COLO668 (cell line): ENCODE data around the gene PRSS53.

ENCODE experiments used
- DNase-seq: peaks from one replicate; lab custom pipeline; 2025; ENCODE audit not compliant: unreplicated experiment; lab: John Stamatoyannopoulos, UW

PRSS53 gene

DNA sequence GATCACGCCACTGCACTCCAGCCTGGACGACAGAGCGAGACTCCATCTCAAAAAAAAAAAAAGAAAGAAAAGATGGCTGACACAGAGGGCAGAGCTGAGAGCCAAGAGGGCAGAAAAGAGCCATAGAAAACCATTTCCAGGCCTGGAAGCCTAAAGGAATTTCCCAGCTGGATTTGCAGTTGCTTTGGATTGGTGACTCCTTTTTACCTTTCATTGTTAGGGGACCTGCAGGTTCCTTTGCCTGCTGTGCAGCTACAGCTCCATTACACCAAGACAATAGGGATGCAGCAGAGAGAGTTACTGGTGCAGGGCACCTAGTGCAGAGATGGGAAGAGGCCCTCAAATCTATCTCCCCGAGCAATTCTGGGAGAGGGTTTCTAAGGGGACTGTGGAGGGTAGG, 33.1 kb downstream of the PRSS53 start:
- no peak for DNase-seq

DNA sequence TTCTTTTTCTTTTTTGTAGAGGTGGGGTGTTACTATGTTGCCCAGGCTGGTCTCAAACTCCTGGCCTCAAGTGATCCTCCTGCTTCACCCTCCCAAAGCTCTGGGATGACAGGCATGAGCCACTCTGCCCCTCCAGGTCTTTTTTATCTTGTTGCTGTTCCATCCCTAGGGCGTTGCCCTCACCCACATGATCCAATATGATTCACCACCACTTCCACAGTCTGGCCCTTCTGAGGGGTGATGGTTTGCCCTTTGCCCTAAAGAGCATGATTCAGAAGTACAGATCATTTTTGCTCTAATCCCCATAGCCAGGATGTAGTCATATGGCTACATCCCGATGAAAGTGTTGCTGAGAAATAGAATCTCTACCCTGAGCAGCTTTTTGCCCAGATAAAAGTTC, 36.6 kb downstream of the PRSS53 start:
- DNase-seq: peak; percentile 2

DNA sequence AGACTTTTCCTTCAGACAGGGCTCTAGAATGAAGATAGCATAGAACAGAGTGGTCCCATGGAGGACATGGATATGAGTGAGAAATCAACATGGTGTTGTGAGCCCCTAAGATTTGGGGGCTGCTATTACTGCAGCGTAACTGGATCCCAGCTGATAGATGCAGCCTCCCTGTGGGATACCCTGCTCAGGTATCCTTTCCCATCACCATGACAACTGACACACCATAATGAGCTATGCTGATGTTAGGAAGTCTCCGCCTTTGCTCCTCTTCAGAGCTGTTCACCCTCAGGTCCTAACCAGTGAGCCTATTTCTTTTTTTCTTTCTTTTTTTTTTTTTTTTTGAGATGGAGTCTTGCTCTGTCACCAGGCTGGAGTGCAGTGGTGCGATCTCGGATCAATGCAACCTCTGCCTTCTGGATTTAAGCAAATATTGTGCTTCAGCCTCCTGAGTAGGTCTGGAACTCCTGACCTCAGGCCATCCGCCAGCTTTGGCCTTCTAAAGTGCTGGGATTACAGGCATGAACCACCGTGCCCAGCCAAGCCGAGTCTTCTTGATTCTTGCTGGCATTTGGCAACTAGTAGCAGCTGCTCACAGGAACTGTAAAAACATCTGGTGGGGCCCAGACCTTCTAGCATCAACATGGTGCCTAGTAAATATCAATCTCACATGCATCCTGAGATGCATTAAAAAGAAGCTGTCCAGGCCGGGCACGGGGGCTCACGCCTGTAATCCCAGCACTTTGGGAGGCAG, 38.3 kb downstream of the PRSS53 start:
- no peak for DNase-seq

DNA sequence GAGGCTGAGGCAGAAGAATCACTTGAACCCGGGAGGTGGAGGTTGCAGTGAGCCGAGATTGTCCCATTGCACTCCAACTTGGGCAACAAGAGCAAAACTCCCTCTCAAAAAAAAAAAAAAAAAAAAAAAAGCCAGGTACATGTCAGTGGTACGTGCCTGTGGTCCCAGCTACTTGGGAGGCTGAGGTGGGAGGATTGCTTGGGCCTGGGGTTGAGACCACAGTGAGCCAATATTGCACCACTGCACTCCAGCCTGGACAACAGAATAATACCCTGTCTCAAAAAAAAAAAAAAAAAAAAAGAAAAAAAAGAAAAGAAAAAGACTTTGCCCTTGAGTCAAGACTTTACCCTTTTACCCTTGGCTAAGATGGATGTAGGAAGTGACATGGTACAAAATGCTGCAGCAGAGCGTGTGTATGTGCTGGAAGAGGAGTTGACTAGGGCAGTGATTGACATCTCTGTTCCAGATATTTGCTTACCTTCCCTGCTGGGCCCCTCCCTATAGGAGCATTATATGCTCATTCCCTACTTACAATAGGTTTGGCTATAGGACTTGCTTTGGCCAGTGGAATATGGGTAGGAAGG, 44.8 kb downstream of the PRSS53 start:
- no peak for DNase-seq

DNA sequence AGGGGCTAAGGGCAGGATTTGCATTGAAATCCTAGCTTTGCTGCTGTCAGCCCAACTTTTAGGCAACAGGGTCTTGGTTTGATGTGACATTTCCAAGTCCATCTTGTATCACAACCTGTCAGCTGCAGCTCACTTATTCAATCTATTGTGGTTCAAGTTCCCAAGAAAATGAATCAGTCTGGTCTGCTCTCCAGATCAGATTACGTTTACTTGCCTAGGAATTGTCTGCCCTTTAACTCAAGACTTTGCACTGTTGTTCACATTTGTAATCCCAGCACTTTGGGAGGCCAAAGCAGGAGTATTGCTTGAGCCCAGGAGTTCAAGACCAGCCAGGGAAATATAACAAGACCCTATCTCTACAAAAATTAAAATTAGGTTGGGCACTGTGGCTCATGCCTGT, 45.4 kb downstream of the PRSS53 start:
- no peak for DNase-seq

DNA sequence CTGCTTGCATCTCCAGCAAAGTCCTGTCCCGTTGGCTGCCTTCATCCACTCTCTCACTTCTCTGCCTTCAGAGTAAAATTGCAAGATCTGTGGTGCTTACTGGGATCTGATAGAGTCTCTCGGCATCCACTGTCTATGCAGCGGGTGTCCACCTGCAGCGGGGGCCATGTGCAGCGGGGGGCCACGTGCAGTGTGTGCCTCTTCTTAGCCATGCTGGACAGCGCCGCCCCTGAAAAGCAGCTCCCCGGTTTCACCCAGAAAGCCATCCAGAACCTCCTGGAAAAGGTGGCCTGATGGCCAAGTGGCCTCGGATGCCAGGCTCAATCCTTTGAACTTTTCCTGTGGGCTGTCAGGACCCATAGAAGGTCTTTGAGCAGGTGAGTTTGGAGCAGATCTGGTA, 45.9 kb downstream of the PRSS53 start:
- DNase-seq: no peak

DNA sequence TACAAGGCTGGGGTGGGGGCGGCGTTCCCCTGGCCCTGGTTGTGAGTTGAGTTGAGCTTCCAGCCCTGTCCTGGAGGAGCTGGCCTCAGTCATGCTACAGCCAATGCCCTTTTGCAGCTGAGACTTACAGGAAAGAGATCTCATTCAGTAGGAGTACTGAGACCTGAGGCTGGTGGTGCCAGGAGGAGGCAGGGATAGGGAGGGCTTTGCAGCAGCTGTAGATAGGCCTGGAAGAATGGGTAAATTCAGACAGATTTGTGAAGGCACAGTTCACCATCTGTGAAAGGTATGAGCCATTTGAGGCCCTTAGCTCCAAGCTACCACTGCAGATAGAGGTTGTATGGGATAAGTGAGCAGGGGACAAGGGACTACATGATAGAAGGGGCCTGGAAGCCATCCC, 49.8 kb downstream of the PRSS53 start:
- no peak for DNase-seq

DNA sequence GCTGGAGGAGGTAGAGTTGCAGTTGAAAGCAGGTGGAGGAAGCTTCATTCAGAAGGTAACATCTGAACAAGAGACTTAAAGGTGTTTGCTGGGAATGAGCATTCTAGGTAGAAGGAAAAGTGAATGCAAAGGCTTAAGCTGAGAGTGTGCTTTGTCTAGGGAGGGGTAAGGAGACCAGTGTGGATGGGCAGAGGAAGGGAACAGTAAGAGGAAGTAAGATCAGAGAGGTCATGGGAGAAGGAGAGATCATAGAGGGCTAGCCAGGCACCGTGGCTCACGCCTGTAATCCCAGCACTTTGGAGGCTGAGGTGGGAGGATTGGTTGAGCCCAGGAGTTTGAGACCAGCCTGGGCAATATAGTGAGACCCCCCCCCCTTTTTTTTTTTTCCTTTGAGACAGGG, 52.1 kb downstream of the PRSS53 start:
- DNase-seq: no peak

DNA sequence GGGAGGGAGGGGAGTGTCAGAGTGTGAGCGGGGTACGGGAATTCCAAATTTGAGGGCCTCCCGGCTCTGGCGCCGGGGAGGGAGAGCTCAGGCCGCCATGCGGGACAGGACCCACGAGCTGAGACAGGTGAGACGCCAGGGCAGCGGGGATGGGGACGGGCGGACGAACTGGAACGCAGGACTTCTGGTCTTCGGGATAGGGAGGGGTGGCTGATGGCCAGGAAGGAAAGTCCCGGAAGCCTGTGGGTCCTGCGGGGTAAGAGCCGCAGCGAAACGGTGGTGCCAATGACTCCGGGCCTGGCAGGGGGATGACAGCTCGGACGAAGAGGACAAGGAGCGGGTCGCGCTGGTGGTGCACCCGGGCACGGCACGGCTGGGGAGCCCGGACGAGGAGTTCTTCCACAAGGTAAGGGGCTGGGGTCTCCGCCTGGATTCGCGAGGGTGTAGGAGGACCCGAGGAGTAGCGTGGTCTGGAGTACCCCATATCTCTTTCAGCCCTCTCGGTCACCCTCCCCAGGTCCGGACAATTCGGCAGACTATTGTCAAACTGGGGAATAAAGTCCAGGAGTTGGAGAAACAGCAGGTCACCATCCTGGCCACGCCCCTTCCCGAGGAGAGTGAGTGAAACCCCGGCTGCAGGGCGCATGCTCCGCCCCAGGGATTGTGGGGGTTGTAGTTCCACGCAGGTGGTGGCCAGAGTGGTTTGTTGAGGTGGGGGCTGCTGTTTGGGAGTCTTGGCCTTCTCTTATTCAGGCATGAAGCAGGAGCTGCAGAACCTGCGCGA, 54.8 kb downstream of the PRSS53 start:
- peak; percentile 87 for DNase-seq
